Glomerular endothelial cell (primary cell): Measurements from ENCODE around the gene MGA. TPM values are rescaled to one million over a fixed set of nuclear protein-coding genes. Genes with fewer than 3 reads are reported as not detected.

ENCODE experiments used
- DNase-seq: peaks from one replicate; pipeline ENCODE4 v3.0.0-alpha.2; 2011; ENCODE audit warnings: low read depth, low spot score; ENCODE audit errors: extremely low read depth
- total RNA-seq: library from RNA; depleted of rRNA; stranded (reverse); fragments of >200 nt; gene quantifications from 2 replicates; pipeline ENCODE4 v1.2.3, GENCODE V29; 2015

The MGA gene
- total RNA-seq, 1 donor from 2014 or later: 50.7 TPM

- no peak for DNase-seq
These were observed 144.2 kb downstream of the MGA start for GRCh38 chr15:41804361-41804760.

- no peak for DNase-seq
These were observed 144.9 kb downstream of the MGA start for GRCh38 chr15:41804916-41805666.

GRCh38 chr15:41805711-41806110, 145.5 kb downstream of the MGA start:
- DNase-seq: no peak

GRCh38 chr15:41806291-41807181, 146.3 kb downstream of the MGA start:
- DNase-seq: no peak

- no peak for DNase-seq
These were observed 148.9 kb downstream of the MGA start for GRCh38 chr15:41809121-41809520.

GRCh38 chr15:41809526-41810220, 149.5 kb downstream of the MGA start:
- DNase-seq: no peak

GRCh38 chr15:41810651-41811431, 150.6 kb downstream of the MGA start:
- DNase-seq: no peak

GRCh38 chr15:41811432-41812195, 151.4 kb downstream of the MGA start:
- no peak for DNase-seq

- no peak for DNase-seq
These were observed 152.7 kb downstream of the MGA start for GRCh38 chr15:41812820-41813375.

GRCh38 chr15:41813426-41813825, 153.2 kb downstream of the MGA start:
- DNase-seq: no peak

GRCh38 chr15:41814534-41814933, 154.3 kb downstream of the MGA start:
- no peak for DNase-seq

GRCh38 chr15:41816788-41817187, 156.6 kb downstream of the MGA start:
- DNase-seq: no peak

- DNase-seq: no peak
These were observed 157.1 kb downstream of the MGA start for GRCh38 chr15:41817327-41817726.

- no peak for DNase-seq
These were observed 157.6 kb downstream of the MGA start for GRCh38 chr15:41817781-41818180.

GRCh38 chr15:41819455-41820050, 159.3 kb downstream of the MGA start:
- DNase-seq: no peak

GRCh38 chr15:41820791-41821423, 160.7 kb downstream of the MGA start:
- DNase-seq: no peak

GRCh38 chr15:41821831-41822230, 161.6 kb downstream of the MGA start:
- DNase-seq: no peak

- no peak for DNase-seq
These were observed 162.3 kb downstream of the MGA start for GRCh38 chr15:41822471-41822870.
